Activated CD8-positive, alpha-beta memory T cell treated with anti-CD3 and anti-CD28 coated beads for 36 hours (primary cell): Measurements from ENCODE around the gene COA5. TPM values are rescaled to one million over a fixed set of nuclear protein-coding genes. Genes with fewer than 3 reads are reported as not detected.

Experiments
- CTCF ChIA-PET: fragments of 350-600 bp; sonication (Branson Sonifier 250); formaldehyde crosslinking; loops from one replicate; lab custom pipeline; 2021; ENCODE audit warnings: antibody characterized with exemption; lab: Charles Lee
- POLR2A ChIA-PET: fragments of 350-600 bp; sonication (Branson Sonifier 250); formaldehyde crosslinking; loops from one replicate; lab custom pipeline; 2021; ENCODE audit warnings: antibody characterized with exemption; lab: Charles Lee
- total RNA-seq, 2 experiments: library from RNA; stranded (reverse); gene quantifications; one replicate each; pipeline ENCODE4 v1.2.3, GENCODE V29; 2021

COA5 gene
- total RNA-seq, 2 experiments from 2014 or later = 25.5 to 28.5 TPM

DNA sequence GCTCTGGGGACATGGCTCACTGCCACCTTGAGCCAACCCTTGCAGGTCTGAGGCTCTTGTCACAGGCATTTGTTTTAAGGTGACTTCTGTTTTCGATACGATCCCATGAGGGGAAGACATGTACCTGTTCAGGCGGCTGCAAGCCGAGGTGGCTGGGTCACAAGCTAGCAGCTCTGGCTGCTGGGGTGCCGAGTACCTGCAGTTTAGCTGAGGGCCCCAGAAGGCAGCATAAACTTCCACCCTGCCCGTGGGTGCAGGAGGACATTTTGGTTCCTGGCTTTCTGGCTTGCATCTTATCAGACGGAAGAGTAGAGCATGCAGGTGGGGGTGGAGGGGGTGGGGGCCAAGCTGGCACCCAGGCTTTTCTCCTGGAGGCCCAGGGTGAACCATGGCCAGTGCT is 28.4 kb downstream of the COA5 start:
- POLR2A ChIA-PET = no interaction called here
- CTCF ChIA-PET = interaction anchor here (1.1 to 1.7 kb wide), 3 partner anchors 11 to 257 kb away, joined by 3 to 5 read pairs (median 3); no protein-coding TSS in a partner anchor

- ChIA-PET CTCF (no interaction called here), POLR2A (no interaction called here)
Observed at GRCh38 chr2:98578231-98578630, 30.1 kb downstream of the COA5 start.

DNA sequence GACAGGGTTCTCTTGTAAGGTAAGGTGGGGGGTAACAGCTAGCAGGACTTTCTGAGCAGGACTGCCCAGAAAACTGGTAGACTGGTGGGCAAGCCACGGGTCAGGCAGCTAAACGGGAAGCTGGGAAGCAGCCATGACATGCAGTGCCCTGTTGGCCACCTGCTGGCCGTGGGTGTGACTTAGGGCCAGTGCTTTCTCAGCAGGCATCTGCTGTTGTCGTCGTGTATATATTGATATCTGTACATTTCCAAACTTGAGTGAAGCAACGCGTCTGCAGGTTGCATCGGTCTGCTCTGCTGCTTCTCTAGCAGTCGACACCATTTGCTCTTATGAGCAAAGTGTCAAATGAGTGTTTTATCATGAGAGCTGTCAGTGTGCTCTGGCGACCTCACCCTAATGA is 31.0 kb downstream of the COA5 start:
- CTCF ChIA-PET = no interaction called here

GRCh38 chr2:98576666-98577312 is 31.5 kb downstream of the COA5 start:
- POLR2A ChIA-PET = no interaction called here
- CTCF ChIA-PET = no interaction called here

More for the DNA sequence above, 31.0 kb downstream of the COA5 start:
- POLR2A ChIA-PET = no interaction called here

- ChIA-PET POLR2A (no interaction called here), CTCF (no interaction called here)
Observed at GRCh38 chr2:98573426-98573825, 34.9 kb downstream of the COA5 start.

- ChIA-PET CTCF (no interaction called here), POLR2A (no interaction called here)
Observed at GRCh38 chr2:98572676-98573075, 35.6 kb downstream of the COA5 start.

DNA sequence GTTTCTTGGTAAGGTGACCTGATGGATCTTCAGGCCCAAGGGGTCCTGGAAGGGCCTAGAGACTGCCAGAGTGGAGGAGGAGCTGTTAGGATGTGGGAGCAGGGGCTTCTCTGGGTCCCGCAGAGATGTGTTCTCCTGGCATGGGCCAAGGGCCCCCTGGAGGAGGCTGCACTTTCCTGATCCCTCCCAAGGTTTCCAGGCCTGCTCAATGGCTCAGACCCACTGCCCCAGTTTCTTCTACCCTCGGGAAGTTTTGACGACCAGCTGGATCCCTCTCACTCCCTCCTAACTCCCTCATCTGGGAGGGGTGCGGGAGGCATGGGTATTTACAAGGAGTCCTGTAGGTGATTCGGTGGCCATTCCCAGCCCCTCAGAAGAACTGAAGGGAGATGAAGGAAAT is 36.1 kb downstream of the COA5 start:
- ChIA-PET CTCF (no interaction called here), POLR2A (no interaction called here)

- CTCF ChIA-PET = interaction anchor here (0.6 kb wide), 1 partner anchor 157 kb away, joined by 3 read pairs; no protein-coding TSS in a partner anchor
Observed at GRCh38 chr2:98571796-98572195, 36.5 kb downstream of the COA5 start.

DNA sequence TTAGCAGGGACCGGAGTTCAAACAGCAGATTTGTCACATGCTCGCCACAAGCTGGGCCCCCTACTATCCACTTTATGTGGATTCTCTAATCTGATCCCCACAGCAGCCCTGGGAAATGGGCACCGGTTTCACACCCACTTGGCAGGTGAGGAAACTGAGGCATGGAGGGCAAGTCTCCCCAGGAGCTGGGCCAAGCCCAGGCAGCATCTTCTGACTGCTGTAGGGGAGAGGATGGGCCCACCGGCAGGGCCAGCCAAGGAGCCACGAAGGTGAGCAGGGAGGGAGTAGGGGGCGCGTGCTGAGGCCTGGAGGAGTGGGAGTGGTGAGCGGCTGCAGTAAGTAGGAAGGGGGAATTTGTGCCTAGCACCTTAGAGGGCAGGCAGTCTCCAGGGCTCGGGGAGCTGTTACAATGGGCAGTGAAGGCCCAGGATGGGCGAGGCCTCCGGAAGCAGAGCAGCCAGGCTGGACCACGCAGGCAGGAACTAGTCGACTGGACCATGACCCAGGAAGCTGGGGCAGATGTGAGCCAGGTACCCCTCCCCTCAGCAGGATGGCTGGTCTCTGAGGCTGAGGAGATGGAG is 37.1 kb downstream of the COA5 start:
- CTCF ChIA-PET = interaction anchor here (0.6 to 0.9 kb wide), 2 partner anchors 20 to 157 kb away, joined by 3 read pairs; no protein-coding TSS in a partner anchor
- POLR2A ChIA-PET = no interaction called here

More at GRCh38 chr2:98571796-98572195, 36.5 kb downstream of the COA5 start:
- POLR2A ChIA-PET = no interaction called here

DNA sequence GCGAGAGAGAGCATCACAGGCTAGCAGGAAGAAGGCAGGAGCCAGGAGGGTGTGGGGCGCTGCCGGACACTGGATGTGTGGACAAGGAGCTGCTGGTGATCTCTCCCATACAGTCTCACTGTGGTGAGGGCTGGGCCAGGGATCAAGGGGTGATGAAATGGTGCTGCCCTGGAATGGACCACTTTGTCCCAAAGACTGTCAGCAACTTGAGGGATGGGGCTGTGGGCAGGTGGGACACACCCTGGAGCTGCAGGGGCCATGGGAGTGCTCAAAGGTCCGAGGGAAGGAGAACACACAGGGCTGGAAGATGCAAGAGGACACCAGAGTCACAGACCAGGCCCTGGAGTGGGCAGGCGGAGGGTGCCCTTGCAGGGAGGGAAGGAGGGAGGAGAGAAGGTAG is 38.0 kb downstream of the COA5 start:
- CTCF ChIA-PET = interaction anchor here (0.9 to 2.6 kb wide), 3 partner anchors 11 to 267 kb away, joined by 3 to 15 read pairs (median 4); no protein-coding TSS in a partner anchor
- POLR2A ChIA-PET = no interaction called here

GRCh38 chr2:98569915-98570314 is 38.4 kb downstream of the COA5 start:
- CTCF ChIA-PET = interaction anchor here (1.0 to 2.6 kb wide), 2 partner anchors 10 to 267 kb away, joined by 4 to 15 read pairs; no protein-coding TSS in a partner anchor

GRCh38 chr2:98569197-98569793 is 39.0 kb downstream of the COA5 start:
- ChIA-PET CTCF (interaction anchor here (0.5 to 2.6 kb wide), 10 partner anchors 10 to 531 kb away, joined by 3 to 15 read pairs (median 4); no protein-coding TSS in a partner anchor), POLR2A (no interaction called here)

More at GRCh38 chr2:98569915-98570314, 38.4 kb downstream of the COA5 start:
- POLR2A ChIA-PET = no interaction called here

DNA sequence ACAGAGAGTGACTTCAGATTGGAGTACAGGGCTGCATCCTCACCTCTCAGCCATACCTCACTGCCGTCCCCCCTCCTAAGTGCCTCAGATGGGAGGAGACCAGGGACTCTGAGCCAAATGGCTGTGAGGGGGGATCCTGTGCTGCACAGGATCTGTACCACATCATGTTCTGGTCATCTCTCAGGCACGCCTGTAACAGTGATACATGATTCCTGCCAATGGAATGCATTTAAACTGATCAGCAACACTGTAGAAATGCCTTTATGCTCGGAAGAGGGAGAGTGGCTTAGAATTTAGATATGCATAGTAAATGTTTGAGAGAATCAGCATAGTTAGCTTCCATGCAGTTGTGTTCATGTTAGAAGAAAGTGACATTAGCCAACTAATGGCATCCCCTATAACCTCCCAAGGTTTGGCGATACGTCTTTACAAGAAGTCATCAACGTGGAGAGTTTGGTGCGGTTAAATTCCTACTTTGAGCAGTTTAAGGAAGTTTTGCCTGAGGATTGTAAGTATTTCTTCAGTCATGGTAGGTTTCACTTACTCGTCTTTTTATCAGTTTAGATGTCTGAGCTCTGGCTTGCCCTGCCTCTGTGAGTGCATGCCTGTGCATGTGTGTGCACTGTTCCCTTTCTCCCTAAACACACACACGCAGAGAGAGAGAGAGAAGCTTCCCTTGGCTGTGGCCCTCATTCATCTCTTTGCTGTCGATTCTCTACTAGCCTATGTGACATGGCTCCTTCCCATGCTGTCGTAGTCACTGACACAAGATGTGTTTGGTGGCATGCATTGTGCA is 40.0 kb downstream of the COA5 start:
- ChIA-PET POLR2A (no interaction called here), CTCF (interaction anchor here (0.7 to 2.6 kb wide), 9 partner anchors 9 to 271 kb away, joined by 3 to 15 read pairs (median 4); no protein-coding TSS in a partner anchor)

GRCh38 chr2:98565941-98566340 is 42.4 kb downstream of the COA5 start:
- POLR2A ChIA-PET = no interaction called here
- CTCF ChIA-PET = no interaction called here

DNA sequence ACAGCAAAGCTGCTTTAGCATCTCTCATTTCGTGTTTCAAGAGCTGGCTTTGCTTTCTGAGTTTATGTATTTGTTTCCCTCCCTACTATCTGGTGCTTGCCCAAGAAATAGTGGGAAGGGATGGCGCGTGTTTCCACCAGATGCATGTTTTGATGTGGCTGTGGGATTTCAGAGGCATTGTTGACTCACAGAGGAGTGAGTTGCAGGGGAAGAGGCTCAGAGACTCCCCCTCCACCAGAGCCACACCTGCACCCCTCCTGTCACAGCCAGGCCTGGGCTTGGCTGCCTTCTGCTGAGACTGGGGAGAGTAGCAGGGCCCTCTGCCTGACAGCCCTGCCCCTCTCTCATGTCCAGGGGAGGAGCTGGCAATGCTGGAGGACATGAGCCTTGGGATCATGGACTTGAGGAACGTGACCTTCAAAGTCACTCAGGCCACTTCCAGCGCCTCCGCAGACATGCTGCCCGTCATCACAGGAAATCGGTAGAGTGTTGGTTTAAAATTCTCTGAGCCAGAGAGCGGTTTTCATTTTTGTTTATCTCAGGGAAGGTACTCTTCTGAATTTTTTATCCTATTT is 42.9 kb downstream of the COA5 start:
- POLR2A ChIA-PET = no interaction called here

GRCh38 chr2:98564541-98565132 is 43.7 kb downstream of the COA5 start:
- POLR2A ChIA-PET = no interaction called here
- CTCF ChIA-PET = no interaction called here

More for the DNA sequence above, 42.9 kb downstream of the COA5 start:
- CTCF ChIA-PET = no interaction called here

- ChIA-PET POLR2A (no interaction called here), CTCF (no interaction called here)
Observed at GRCh38 chr2:98563394-98563793, 44.9 kb downstream of the COA5 start.

DNA sequence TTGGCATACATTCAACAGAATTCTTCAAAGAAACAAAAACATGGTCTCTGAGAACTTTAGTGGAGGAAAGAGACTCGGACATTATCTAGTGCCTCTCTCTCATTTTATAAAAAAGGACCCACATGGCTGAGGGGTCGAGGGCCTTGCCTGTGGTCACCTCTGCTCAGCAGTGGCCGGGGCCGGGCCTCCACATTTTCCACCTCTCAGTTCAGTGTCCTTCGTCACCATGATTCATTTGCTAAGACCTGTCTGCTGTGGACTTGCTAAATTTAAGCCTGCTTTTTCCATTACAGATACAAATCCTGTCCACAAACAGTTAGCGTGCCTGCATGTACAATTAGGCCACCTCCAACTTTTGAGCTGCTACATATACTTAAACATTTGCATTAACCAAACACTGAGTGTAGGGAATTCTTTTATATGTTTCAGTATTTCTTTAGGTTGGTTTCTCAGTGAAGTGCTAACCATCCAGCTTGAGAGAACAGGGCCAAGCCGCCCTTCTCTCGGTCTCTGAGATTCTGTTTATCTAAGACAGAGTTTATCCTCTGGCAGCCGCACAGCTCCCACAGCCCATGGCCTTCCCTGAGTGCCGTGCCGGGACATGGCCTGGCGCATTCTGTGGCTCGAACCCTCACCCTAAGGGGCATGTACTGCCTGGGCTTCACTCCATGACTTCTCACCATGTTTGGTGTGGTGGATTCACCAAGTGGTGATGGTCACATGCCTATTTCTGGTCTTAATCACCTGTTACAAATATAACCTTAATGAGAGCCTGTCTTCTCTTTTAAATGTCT is 46.2 kb downstream of the COA5 start:
- ChIA-PET POLR2A (no interaction called here), CTCF (no interaction called here)
